Smooth muscle cell (in vitro differentiated cells): ENCODE results near the gene OVOL2. TPM values are rescaled to one million over a fixed set of nuclear protein-coding genes. Genes with fewer than 3 reads are reported as not detected.

Source experiments
- DNase-seq: peaks from one replicate; lab custom pipeline; 2025; ENCODE audit not compliant: unreplicated experiment; lab: John Stamatoyannopoulos, UW
- H2AFZ ChIP-seq: fragments of 200-600 bp; sonication (generic); 2 replicates; pipeline ENCODE4 v1.6.0; 2016; ENCODE audit warnings: antibody characterized with exemption, low read depth, mild to moderate bottlenecking
- H3F3A ChIP-seq: fragments of 200-600 bp; sonication (generic); 2 replicates; pipeline ENCODE4 v1.6.0; 2017; ENCODE audit warnings: antibody characterized with exemption, low read depth
- H3K27ac ChIP-seq: fragments of 200-600 bp; sonication (generic); 2 replicates; pipeline ENCODE4 v1.5.1; 2016; ENCODE audit warnings: low read depth, mild to moderate bottlenecking
- H3K27me3 ChIP-seq: fragments of 200-600 bp; sonication (generic); 2 replicates; pipeline ENCODE4 v1.6.1; 2016; ENCODE audit warnings: low read depth, mild to moderate bottlenecking
- H3K36me3 ChIP-seq: fragments of 200-600 bp; sonication (generic); 2 replicates; pipeline ENCODE4 v1.5.1; 2016; ENCODE audit warnings: low read depth
- H3K4me1 ChIP-seq: fragments of 200-600 bp; sonication (generic); 2 replicates; pipeline ENCODE4 v1.5.1; 2016; ENCODE audit warnings: low read depth
- H3K4me2 ChIP-seq: fragments of 200-600 bp; sonication (generic); 2 replicates; pipeline ENCODE4 v1.6.0; 2016; ENCODE audit warnings: mild to moderate bottlenecking
- H3K4me3 ChIP-seq: fragments of 200-600 bp; sonication (generic); 2 replicates; pipeline ENCODE4 v1.5.1; 2016; ENCODE audit warnings: mild to moderate bottlenecking
- H3K79me2 ChIP-seq: fragments of 200-600 bp; sonication (generic); 2 replicates; pipeline ENCODE4 v1.6.0; 2016; ENCODE audit warnings: low read depth, mild to moderate bottlenecking
- H3K9ac ChIP-seq: fragments of 200-600 bp; sonication (generic); 2 replicates; pipeline ENCODE4 v1.6.0; 2016; ENCODE audit warnings: low read depth
- H3K9me3 ChIP-seq: fragments of 200-600 bp; sonication (generic); replicated peaks from 2 replicates; pipeline ENCODE4 v1.5.1; 2016; ENCODE audit warnings: low read depth
- H4K20me1 ChIP-seq: fragments of 200-600 bp; sonication (generic); 2 replicates; pipeline ENCODE4 v1.6.0; 2016; ENCODE audit warnings: low read depth
- CTCF ChIP-seq: fragments of 200-600 bp; sonication (generic); IDR thresholded peaks from 2 replicates; pipeline ENCODE4 v1.5.1; 2017; ENCODE audit warnings: borderline replicate concordance, mild to moderate bottlenecking, antibody characterized with exemption; ENCODE audit not compliant: insufficient read depth, poor library complexity, severe bottlenecking
- WGBS: methylation state at CpG from one replicate; pipeline ENCODE4 v1.1.7; 2016; ENCODE audit warnings: low lambda C conversion rate; 5-methylcytosine and 5-hydroxymethylcytosine counted together
- polyA plus RNA-seq: library from polyadenylated mRNA; unstranded; fragments of >200 nt; fragmentation: Nextera tagmentation; extraction: Ambion mirVana; gene quantifications from 2 replicates; pipeline ENCODE4 v1.2.1, GENCODE V29; 2016
- total RNA-seq: library from RNA; depleted of rRNA; stranded (reverse); fragments of >200 nt; gene quantifications from 2 replicates; pipeline ENCODE4 v1.2.3, GENCODE V29; 2014

The OVOL2 gene
- total and polyA plus RNA-seq, 2 experiments from 2014 or later: 1.1 TPM; not detected in 1

- Histone ChIP-seq H3K9me3 (no peaks in the 10 kb centered on the region), H3K36me3 (no peaks in the 10 kb centered on the region), H3F3A (no peaks in the 10 kb centered on the region), H2AFZ (peak overlapping the region; percentile 84), H3K4me1 (no peaks in the 10 kb centered on the region), H3K4me3 (no peak overlapping the region), H3K79me2 (no peaks in the 10 kb centered on the region), H4K20me1 (no peaks in the 10 kb centered on the region), H3K4me2 (peak overlapping the region; percentile 74), H3K27me3 (no peaks in the 10 kb centered on the region), H3K27ac (no peak overlapping the region), H3K9ac (no peak overlapping the region)
- peak; percentile 94 for TF ChIP-seq CTCF
- 33% methylated on average over 16 of the region's 16 CpGs for WGBS
- no peak for DNase-seq
These were observed 61.5 kb downstream of the OVOL2 start for GRCh38 chr20:17995967-17996819.

- no peaks in the 10 kb centered on the region for H3F3A ChIP-seq
- H3K4me2 ChIP-seq: no peak overlapping the region
- no peaks in the 10 kb centered on the region for H3K27me3 ChIP-seq
- no peaks in the 10 kb centered on the region for H3K36me3 ChIP-seq
- DNase-seq: no peak
- no peak overlapping the region for H3K9ac ChIP-seq
- no peaks in the 10 kb centered on the region for H4K20me1 ChIP-seq
- WGBS: 94% methylated on average over 3 of the region's 3 CpGs
- no peak overlapping the region for H2AFZ ChIP-seq
- no peaks in the 10 kb centered on the region for H3K9me3 ChIP-seq
- no peaks in the 10 kb centered on the region for H3K4me1 ChIP-seq
- H3K27ac ChIP-seq: no peak overlapping the region
- H3K79me2 ChIP-seq: no peaks in the 10 kb centered on the region
- TF ChIP-seq CTCF: no peak
- H3K4me3 ChIP-seq: no peak overlapping the region
These were observed 64.2 kb downstream of the OVOL2 start for GRCh38 chr20:17993546-17993945.

GRCh38 chr20:17992847-17993513, 64.7 kb downstream of the OVOL2 start:
- 92% methylated on average over 5 of the region's 5 CpGs for WGBS
- Histone ChIP-seq H3K79me2 (no peaks in the 10 kb centered on the region), H3K4me2 (no peak overlapping the region), H3K4me1 (no peaks in the 10 kb centered on the region), H3K9ac (no peak overlapping the region), H3K27me3 (no peaks in the 10 kb centered on the region), H3K9me3 (no peaks in the 10 kb centered on the region), H3K4me3 (no peak overlapping the region), H3K36me3 (no peaks in the 10 kb centered on the region), H3K27ac (no peak overlapping the region), H2AFZ (no peak overlapping the region), H3F3A (no peaks in the 10 kb centered on the region), H4K20me1 (no peaks in the 10 kb centered on the region)
- no peak for TF ChIP-seq CTCF
- no peak for DNase-seq

GRCh38 chr20:17992224-17992637, 65.5 kb downstream of the OVOL2 start:
- no peaks in the 10 kb centered on the region for H3F3A ChIP-seq
- no peak overlapping the region for H3K4me3 ChIP-seq
- H2AFZ ChIP-seq: no peak overlapping the region
- no peak overlapping the region for H3K9ac ChIP-seq
- no peaks in the 10 kb centered on the region for H3K27me3 ChIP-seq
- H3K27ac ChIP-seq: no peak overlapping the region
- H4K20me1 ChIP-seq: no peaks in the 10 kb centered on the region
- TF ChIP-seq CTCF: no peak
- no peak for DNase-seq
- no peak overlapping the region for H3K4me2 ChIP-seq
- no peaks in the 10 kb centered on the region for H3K9me3 ChIP-seq
- H3K79me2 ChIP-seq: no peaks in the 10 kb centered on the region
- no peaks in the 10 kb centered on the region for H3K4me1 ChIP-seq
- H3K36me3 ChIP-seq: no peaks in the 10 kb centered on the region
- WGBS: 91% methylated on average over 6 of the region's 6 CpGs
